HPDE6-E6E7 (cell line): Measurements from ENCODE around the gene SLC9A5.
A peak's percentile ranks its signal among the peaks of the same experiment; 100 is the strongest.

ENCODE experiments used
- DNase-seq: peaks from one replicate; pipeline ENCODE4 v3.0.0; 2011; ENCODE audit warnings: missing footprints; ENCODE audit errors: extremely low spot score

Gene SLC9A5

GRCh38 chr16:67215706-67216105 is 33.1 kb upstream of the SLC9A5 start:
- no peak for DNase-seq

GRCh38 chr16:67216612-67217490 is 31.9 kb upstream of the SLC9A5 start:
- no peak for DNase-seq

- DNase-seq: no peak
These were observed 24.8 kb upstream of the SLC9A5 start for GRCh38 chr16:67223992-67224391.

GRCh38 chr16:67226295-67226803 is 22.4 kb upstream of the SLC9A5 start:
- no peak for DNase-seq

- DNase-seq: peak; percentile 94
These were observed 21.8 kb upstream of the SLC9A5 start, which contains the start of gene TMEM208 for GRCh38 chr16:67226804-67227566. Gene TMEM208, plus strand, starts transcription at chr16:67227130. Its CDS starts 89 bp downstream, at chr16:67227219.

- no peak for DNase-seq
These were observed 21.2 kb upstream of the SLC9A5 start for GRCh38 chr16:67227567-67227921.

GRCh38 chr16:67228034-67228785 is 20.6 kb upstream of the SLC9A5 start:
- no peak for DNase-seq

GRCh38 chr16:67228905-67229304 is 19.9 kb upstream of the SLC9A5 start:
- DNase-seq: no peak

- no peak for DNase-seq
These were observed 18.6 kb upstream of the SLC9A5 start for GRCh38 chr16:67229906-67230808.

GRCh38 chr16:67230809-67231660 is 17.7 kb upstream of the SLC9A5 start:
- DNase-seq: no peak

GRCh38 chr16:67233596-67233995 is 15.2 kb upstream of the SLC9A5 start:
- no peak for DNase-seq

- no peak for DNase-seq
These were observed 14.6 kb upstream of the SLC9A5 start for GRCh38 chr16:67234180-67234597.

- no peak for DNase-seq
These were observed 12.8 kb upstream of the SLC9A5 start for GRCh38 chr16:67235816-67236562.

GRCh38 chr16:67236563-67237395 is 12.0 kb upstream of the SLC9A5 start:
- peak; percentile 64 for DNase-seq

- no peak for DNase-seq
These were observed 11.1 kb upstream of the SLC9A5 start for GRCh38 chr16:67237396-67238277.

GRCh38 chr16:67238278-67238575 is 10.6 kb upstream of the SLC9A5 start:
- no peak for DNase-seq

- no peak for DNase-seq
These were observed 9.8 kb upstream of the SLC9A5 start for GRCh38 chr16:67238806-67239470.
